Measurements from ENCODE around the gene ATG7.

DNA sequence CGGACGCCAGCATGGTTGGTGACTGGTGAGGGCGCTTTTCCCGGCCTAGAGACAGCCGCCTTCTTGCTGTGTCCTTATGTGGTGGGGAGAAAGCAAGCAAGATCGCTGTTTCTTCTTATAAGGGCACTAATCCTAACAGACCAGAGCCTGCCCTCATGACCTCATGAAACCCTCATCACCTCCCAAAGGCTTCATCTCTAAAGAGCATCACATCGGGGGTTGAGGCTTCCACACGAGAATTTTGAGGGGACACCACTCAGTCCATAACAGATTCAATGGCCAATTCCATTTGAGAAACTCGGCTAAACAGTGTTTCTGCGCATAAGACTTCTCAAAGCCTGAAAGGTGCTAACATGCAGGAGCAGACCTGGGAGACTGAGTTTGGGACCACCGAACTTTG, 317.5 kb downstream of the ATG7 start:
- no peak for TF ChIP-seq CTCF (IDR thresholded peaks at IDR 0.05; ENCODE audit: insufficient read depth, low read length)
- no peak for TF ChIP-seq REST (IDR thresholded peaks at IDR 0.05; ENCODE audit: insufficient replicate concordance, low read depth)
- no peak for TF ChIP-seq POLR2AphosphoS5 (IDR thresholded peaks at IDR 0.05; ENCODE audit: low read depth)
- TF ChIP-seq SPI1 (IDR thresholded peaks at IDR 0.05; ENCODE audit: borderline replicate concordance, low read depth) = no peak

Data from HL-60 (cell line).